GM12878 (cell line): ENCODE data around the gene PVRIG. TPM values are rescaled to one million over a fixed set of nuclear protein-coding genes. Genes with fewer than 3 reads are reported as not detected.

ENCODE experiments used
- BHLHE40 ChIP-seq, 2 experiments: fragments of 450-650 bp in 1 of 2; IDR thresholded peaks; 2 replicates each; pipeline ENCODE4 v1.6.1; 2011 to 2017; ENCODE audit warnings: low read depth in 2 of 2, borderline replicate concordance in 1 of 2, improper control_type of control experiment in 1 of 2, low read length in 1 of 2, mild to moderate bottlenecking in 1 of 2
- CEBPZ ChIP-seq: fragments of 150-350 bp; IDR thresholded peaks from 2 replicates; pipeline ENCODE4 v1.6.1; 2016; ENCODE audit warnings: low read depth, low read length
- CHD1 ChIP-seq: IDR thresholded peaks from 2 replicates; pipeline ENCODE4 v1.6.1; 2012; ENCODE audit warnings: low read depth, low read length, improper control_type of control experiment
- FOXK2 ChIP-seq: fragments of 450-650 bp; IDR thresholded peaks from 2 replicates; pipeline ENCODE4 v1.6.1; 2017; ENCODE audit warnings: mild to moderate bottlenecking, moderate library complexity
- HCFC1 ChIP-seq: fragments of 150-350 bp; IDR thresholded peaks from 2 replicates; pipeline ENCODE4 v1.6.1; 2014; ENCODE audit warnings: low read length
- KDM1A ChIP-seq: fragments of 200-600 bp; sonication (generic); IDR thresholded peaks from 2 replicates; pipeline ENCODE4 v1.6.1; 2016; ENCODE audit warnings: borderline replicate concordance
- NR2F1 ChIP-seq: fragments of 450-650 bp; conservative IDR thresholded peaks from 2 replicates; pipeline ENCODE4 v1.6.1; 2017; ENCODE audit warnings: mild to moderate bottlenecking
- POLR2AphosphoS5 ChIP-seq: IDR thresholded peaks from 2 replicates; pipeline ENCODE4 v1.6.1; 2011; ENCODE audit warnings: mild to moderate bottlenecking, low read length, inconsistent platforms
- POU2F2 ChIP-seq: IDR thresholded peaks from 3 replicates; pipeline ENCODE4 v1.6.1; 2011; ENCODE audit warnings: low read depth, mild to moderate bottlenecking, low read length, borderline replicate concordance
- RAD51 ChIP-seq: fragments of 450-650 bp; IDR thresholded peaks from 2 replicates; pipeline ENCODE4 v1.6.1; 2016; ENCODE audit warnings: moderate library complexity, mild to moderate bottlenecking, inconsistent platforms
- SIN3A ChIP-seq: IDR thresholded peaks from 2 replicates; pipeline ENCODE4 v1.6.1; 2012; ENCODE audit warnings: low read depth, low read length, improper control_type of control experiment
- STAT1 ChIP-seq: fragments of 450-650 bp; conservative IDR thresholded peaks from 2 replicates; pipeline ENCODE4 v1.6.1; 2014; ENCODE audit warnings: antibody characterized with exemption, mild to moderate bottlenecking
- USF2 ChIP-seq: IDR thresholded peaks from 2 replicates; pipeline ENCODE4 v1.6.1; 2011; ENCODE audit warnings: low read depth, low read length, improper control_type of control experiment, borderline replicate concordance
- ZBED1 ChIP-seq: IDR thresholded peaks from 2 replicates; pipeline ENCODE4 v1.6.1; 2016; ENCODE audit warnings: borderline replicate concordance
- ZBTB40 ChIP-seq: fragments of 450-650 bp; IDR thresholded peaks from 2 replicates; pipeline ENCODE4 v1.6.1; 2016; ENCODE audit warnings: mild to moderate bottlenecking, moderate library complexity, borderline replicate concordance
- ZNF217 ChIP-seq: fragments of 450-650 bp; IDR thresholded peaks from 2 replicates; pipeline ENCODE4 v1.6.1; 2017; ENCODE audit warnings: antibody characterized with exemption, mild to moderate bottlenecking
- ZNF274 ChIP-seq: IDR thresholded peaks from one replicate; pipeline ENCODE4 v1.8.0; 2011; ENCODE audit not compliant: insufficient read length, insufficient read depth
- ZSCAN29 ChIP-seq: fragments of 450-650 bp; IDR thresholded peaks from 2 replicates; pipeline ENCODE4 v1.6.1; 2017; ENCODE audit warnings: mild to moderate bottlenecking, moderate library complexity
- polyA plus RNA-seq, 11 experiments: library from polyadenylated mRNA; depleted of rRNA in 4 of 11; unstranded in 6 of 11; stranded (reverse) in 5 of 11; fragments of >200 nt; fragmentation: Nextera tagmentation in 4 of 11; fragmentation: Illumina TruSeq in 1 of 11; extraction: Ambion mirVana in 4 of 11; extraction: Trizol in 1 of 11; gene quantifications; 1 replicate in 1 of 11; 2 replicates in 10 of 11; pipeline versions ENCODE4 v1.2.1 to v1.2.3, GENCODE V29; 2011 to 2016; ENCODE audit warnings: inconsistent platforms in 2 of 11, missing spikeins in 2 of 11, low read depth in 1 of 11
- total RNA-seq, 4 experiments: library from RNA; depleted of rRNA in 3 of 4; stranded (reverse); fragments of >200 nt in 3 of 4; fragmentation: Illumina TruSeq in 1 of 4; extraction: Trizol in 1 of 4; gene quantifications; 2 replicates each; pipeline versions ENCODE4 v1.2.1 to v1.2.3, GENCODE V29; 2013 to 2021
- TF ChIP-seq, protein P1 (sequence below): IDR thresholded peaks from 2 replicates; pipeline ENCODE4 v1.6.1; 2012; ENCODE audit warnings: low read depth, low read length, improper control_type of control experiment
- TF ChIP-seq, protein P2 (sequence below): fragments of 450-650 bp; IDR thresholded peaks from 2 replicates; pipeline ENCODE4 v1.6.1; 2017; ENCODE audit warnings: borderline replicate concordance
- TF ChIP-seq, protein P3 (sequence below): IDR thresholded peaks from 2 replicates; pipeline ENCODE4 v1.6.1; 2012; ENCODE audit warnings: low read depth, low read length, improper control_type of control experiment

PVRIG gene
- total and polyA plus RNA-seq, 10 of the 15 experiments (the other 5 are each of a cell fraction or from before 2014, with no cell fraction given): 1.3 to 44.0 (median 17.9) TPM

- peak; percentile 86 for TF ChIP-seq POU2F2
- TF ChIP-seq STAT1: no peak
- no peak for TF ChIP-seq CEBPZ
- no peak for TF ChIP-seq HCFC1
- peak; percentile 91 for TF ChIP-seq POLR2AphosphoS5
- TF ChIP-seq ZNF274: no peak
- TF ChIP-seq ZNF217: no peak
- TF ChIP-seq USF2: no peak
- no peak for TF ChIP-seq KDM1A
- TF ChIP-seq, protein P1, sequence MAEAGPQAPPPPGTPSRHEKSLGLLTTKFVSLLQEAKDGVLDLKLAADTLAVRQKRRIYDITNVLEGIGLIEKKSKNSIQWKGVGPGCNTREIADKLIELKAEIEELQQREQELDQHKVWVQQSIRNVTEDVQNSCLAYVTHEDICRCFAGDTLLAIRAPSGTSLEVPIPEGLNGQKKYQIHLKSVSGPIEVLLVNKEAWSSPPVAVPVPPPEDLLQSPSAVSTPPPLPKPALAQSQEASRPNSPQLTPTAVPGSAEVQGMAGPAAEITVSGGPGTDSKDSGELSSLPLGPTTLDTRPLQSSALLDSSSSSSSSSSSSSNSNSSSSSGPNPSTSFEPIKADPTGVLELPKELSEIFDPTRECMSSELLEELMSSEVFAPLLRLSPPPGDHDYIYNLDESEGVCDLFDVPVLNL: no peak
- 0 out of 2 replicates have a peak, but pooled peaks have one; percentile 60 for TF ChIP-seq ZBED1
- no peak for TF ChIP-seq FOXK2
- TF ChIP-seq, protein P2, sequence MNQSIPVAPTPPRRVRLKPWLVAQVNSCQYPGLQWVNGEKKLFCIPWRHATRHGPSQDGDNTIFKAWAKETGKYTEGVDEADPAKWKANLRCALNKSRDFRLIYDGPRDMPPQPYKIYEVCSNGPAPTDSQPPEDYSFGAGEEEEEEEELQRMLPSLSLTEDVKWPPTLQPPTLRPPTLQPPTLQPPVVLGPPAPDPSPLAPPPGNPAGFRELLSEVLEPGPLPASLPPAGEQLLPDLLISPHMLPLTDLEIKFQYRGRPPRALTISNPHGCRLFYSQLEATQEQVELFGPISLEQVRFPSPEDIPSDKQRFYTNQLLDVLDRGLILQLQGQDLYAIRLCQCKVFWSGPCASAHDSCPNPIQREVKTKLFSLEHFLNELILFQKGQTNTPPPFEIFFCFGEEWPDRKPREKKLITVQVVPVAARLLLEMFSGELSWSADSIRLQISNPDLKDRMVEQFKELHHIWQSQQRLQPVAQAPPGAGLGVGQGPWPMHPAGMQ: no peak
- TF ChIP-seq RAD51: peak; percentile 56
- TF ChIP-seq NR2F1: peak; percentile 54; the same call in 1 of the 2 replicates
- peak; percentile 84 to 90 for TF ChIP-seq BHLHE40 (IDR thresholded peaks at IDR 0.05; ENCODE audit: borderline replicate concordance in 1 of 2, low read depth in 2 of 2, low read length in 1 of 2)
- peak; percentile 68; the same call in 1 of the 2 replicates for TF ChIP-seq ZBTB40
- no peak for TF ChIP-seq SIN3A
- TF ChIP-seq, protein P3, sequence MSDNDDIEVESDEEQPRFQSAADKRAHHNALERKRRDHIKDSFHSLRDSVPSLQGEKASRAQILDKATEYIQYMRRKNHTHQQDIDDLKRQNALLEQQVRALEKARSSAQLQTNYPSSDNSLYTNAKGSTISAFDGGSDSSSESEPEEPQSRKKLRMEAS: no peak; the same call in 1 of the 2 replicates
- TF ChIP-seq CHD1: no peak
- TF ChIP-seq ZSCAN29: no peak
Observed at GRCh38 chr7:100221231-100221718, 1.5 kb downstream of the PVRIG start (continued).
